DOHH2 (cell line): Measurements from ENCODE around the gene ADAR.

ENCODE experiments used
- H3F3A ChIP-seq: fragments of 200-600 bp; sonication (generic), shearing (Covaris generic); 2 replicates; pipeline ENCODE4 v1.6.0; 2016; ENCODE audit warnings: antibody characterized with exemption, mild to moderate bottlenecking; ENCODE audit not compliant: control insufficient read depth, insufficient read depth
- H3K27ac ChIP-seq: fragments of 200-600 bp; sonication (generic); 2 replicates; pipeline ENCODE4 v1.5.1; 2014; ENCODE audit warnings: low read depth, mild to moderate bottlenecking, low read length, moderate library complexity
- H3K27me3 ChIP-seq: fragments of 200-600 bp; sonication (generic); 2 replicates; pipeline ENCODE4 v1.6.1; 2014; ENCODE audit warnings: mild to moderate bottlenecking, low read length, mixed read lengths; ENCODE audit not compliant: control insufficient read depth
- H3K36me3 ChIP-seq: fragments of 200-600 bp; sonication (generic); 2 replicates; pipeline ENCODE4 v1.6.1; 2014; ENCODE audit warnings: mild to moderate bottlenecking, low read length, moderate library complexity, mixed read lengths; ENCODE audit not compliant: control insufficient read depth
- H3K4me1 ChIP-seq: fragments of 200-600 bp; sonication (generic); 2 replicates; pipeline ENCODE4 v1.6.1; 2014; ENCODE audit warnings: mild to moderate bottlenecking, low read length, mixed read lengths; ENCODE audit not compliant: control insufficient read depth
- H3K4me2 ChIP-seq: fragments of 200-600 bp; sonication (generic); 2 replicates; pipeline ENCODE4 v1.6.0; 2014; ENCODE audit warnings: mild to moderate bottlenecking, low read length, moderate library complexity
- H3K4me3 ChIP-seq: fragments of 200-600 bp; sonication (generic); 2 replicates; pipeline ENCODE4 v1.5.1; 2014; ENCODE audit warnings: mild to moderate bottlenecking, low read length, mixed read lengths
- H3K79me2 ChIP-seq: fragments of 200-600 bp; sonication (generic); 2 replicates; pipeline ENCODE4 v1.6.1; 2014; ENCODE audit warnings: mild to moderate bottlenecking, low read length, mixed read lengths; ENCODE audit not compliant: control insufficient read depth
- H3K9me2 ChIP-seq: fragments of 200-600 bp; sonication (generic); replicated peaks from 2 replicates; pipeline ENCODE4 v1.6.1; 2014; ENCODE audit warnings: mild to moderate bottlenecking, low read length, mixed read lengths; ENCODE audit not compliant: control insufficient read depth
- H3K9me3 ChIP-seq: fragments of 200-600 bp; sonication (generic); 2 replicates; pipeline ENCODE4 v1.6.1; 2014; ENCODE audit warnings: antibody characterized with exemption, low read length, mixed read lengths; ENCODE audit not compliant: control insufficient read depth, insufficient read depth
- H4K20me1 ChIP-seq: fragments of 200-600 bp; sonication (generic); 2 replicates; pipeline ENCODE4 v1.6.0; 2014; ENCODE audit warnings: low read depth, mild to moderate bottlenecking, antibody characterized with exemption, low read length, moderate library complexity; ENCODE audit not compliant: control insufficient read depth, insufficient read depth
- EZH2phosphoT487 ChIP-seq: fragments of 200-600 bp; sonication (generic); IDR thresholded peaks from 2 replicates; pipeline ENCODE4 v1.6.1; 2017; ENCODE audit warnings: borderline replicate concordance, mild to moderate bottlenecking, antibody characterized with exemption, low read length, moderate library complexity, mixed read lengths
- TF ChIP-seq, protein P1 (sequence below): fragments of 200-600 bp; sonication (generic); IDR thresholded peaks from one replicate; pipeline ENCODE4 v1.5.1; 2014; ENCODE audit warnings: antibody characterized with exemption, mild to moderate bottlenecking, low read depth, low read length; ENCODE audit not compliant: poor library complexity, severe bottlenecking

Gene ADAR

DNA sequence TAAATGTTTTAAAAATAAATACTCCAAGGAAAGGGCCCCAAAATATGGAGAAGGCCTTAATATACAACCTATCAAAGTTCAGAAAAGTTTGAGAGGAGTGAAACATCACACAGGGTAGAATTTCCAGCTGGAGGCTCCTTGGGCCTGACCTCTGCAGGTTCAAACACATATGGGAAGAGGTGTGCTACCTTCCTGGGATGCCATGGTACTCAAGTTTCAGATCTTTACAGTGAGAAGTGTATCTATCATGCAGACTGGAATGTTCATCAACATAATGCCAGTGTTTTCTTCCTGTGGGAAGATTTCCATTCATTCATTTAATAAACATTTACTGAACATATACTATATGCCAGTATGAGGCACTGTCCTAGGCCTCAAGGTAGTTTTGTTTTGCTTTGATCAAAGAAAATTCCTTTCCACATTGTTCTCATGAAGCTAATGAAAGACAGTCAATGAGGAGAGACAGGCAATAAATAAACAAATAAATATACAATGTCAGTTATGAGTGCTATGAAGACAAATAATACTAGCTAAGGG lies 14.6 kb upstream of the ADAR start:
- H4K20me1 ChIP-seq: peaks cover 15% of the 10 kb centered on the region
- no peaks in the 10 kb centered on the region for H3K9me2 ChIP-seq
- no peaks in the 10 kb centered on the region for H3K27me3 ChIP-seq
- H3K36me3 ChIP-seq: peaks cover 58% of the 10 kb centered on the region
- H3K79me2 ChIP-seq: peaks cover 96% of the 10 kb centered on the region
- TF ChIP-seq, protein P1, sequence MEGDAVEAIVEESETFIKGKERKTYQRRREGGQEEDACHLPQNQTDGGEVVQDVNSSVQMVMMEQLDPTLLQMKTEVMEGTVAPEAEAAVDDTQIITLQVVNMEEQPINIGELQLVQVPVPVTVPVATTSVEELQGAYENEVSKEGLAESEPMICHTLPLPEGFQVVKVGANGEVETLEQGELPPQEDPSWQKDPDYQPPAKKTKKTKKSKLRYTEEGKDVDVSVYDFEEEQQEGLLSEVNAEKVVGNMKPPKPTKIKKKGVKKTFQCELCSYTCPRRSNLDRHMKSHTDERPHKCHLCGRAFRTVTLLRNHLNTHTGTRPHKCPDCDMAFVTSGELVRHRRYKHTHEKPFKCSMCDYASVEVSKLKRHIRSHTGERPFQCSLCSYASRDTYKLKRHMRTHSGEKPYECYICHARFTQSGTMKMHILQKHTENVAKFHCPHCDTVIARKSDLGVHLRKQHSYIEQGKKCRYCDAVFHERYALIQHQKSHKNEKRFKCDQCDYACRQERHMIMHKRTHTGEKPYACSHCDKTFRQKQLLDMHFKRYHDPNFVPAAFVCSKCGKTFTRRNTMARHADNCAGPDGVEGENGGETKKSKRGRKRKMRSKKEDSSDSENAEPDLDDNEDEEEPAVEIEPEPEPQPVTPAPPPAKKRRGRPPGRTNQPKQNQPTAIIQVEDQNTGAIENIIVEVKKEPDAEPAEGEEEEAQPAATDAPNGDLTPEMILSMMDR: no peak
- no peak for TF ChIP-seq EZH2phosphoT487
- H3K4me3 ChIP-seq: no peak overlapping the region
- no peak overlapping the region for H3K27ac ChIP-seq
- H3K4me2 ChIP-seq: no peak overlapping the region
- H3F3A ChIP-seq: 0 out of 2 replicates have a peak, but pooled peaks cover 2% of the 10 kb centered on the region
- H3K9me3 ChIP-seq: no peaks in the 10 kb centered on the region
- H3K4me1 ChIP-seq: peaks cover 49% of the 10 kb centered on the region

DNA sequence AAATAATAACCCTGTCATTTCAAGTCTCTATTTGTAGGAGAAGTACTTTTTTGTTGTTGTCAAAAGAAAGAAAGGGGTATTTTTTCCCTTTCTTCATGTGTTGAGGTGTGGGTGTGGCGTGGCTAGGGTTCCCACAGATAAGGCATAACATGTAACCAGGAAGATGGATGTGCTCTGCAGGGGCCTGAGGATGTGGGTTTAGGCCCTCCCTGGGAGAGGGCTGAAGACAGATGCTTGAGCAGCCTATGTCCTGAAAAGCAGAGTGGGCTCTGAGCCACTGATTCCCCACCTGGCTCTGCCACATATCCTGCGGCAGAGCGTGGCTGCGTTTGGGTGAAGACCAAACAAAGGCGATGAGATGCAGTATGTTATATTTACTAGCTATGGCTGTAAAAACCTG lies 13.9 kb upstream of the ADAR start:
- Histone ChIP-seq H3F3A (0 out of 2 replicates have a peak, but pooled peaks cover 2% of the 10 kb centered on the region), H3K9me2 (no peaks in the 10 kb centered on the region), H3K4me3 (no peak overlapping the region), H3K9me3 (no peaks in the 10 kb centered on the region), H3K36me3 (peaks cover 51% of the 10 kb centered on the region), H3K27ac (no peak overlapping the region), H3K4me2 (no peak overlapping the region), H3K79me2 (peaks cover 96% of the 10 kb centered on the region), H4K20me1 (peaks cover 15% of the 10 kb centered on the region), H3K4me1 (peaks cover 48% of the 10 kb centered on the region), H3K27me3 (no peaks in the 10 kb centered on the region)
- TF ChIP-seq, protein P1: no peak
- no peak for TF ChIP-seq EZH2phosphoT487

DNA sequence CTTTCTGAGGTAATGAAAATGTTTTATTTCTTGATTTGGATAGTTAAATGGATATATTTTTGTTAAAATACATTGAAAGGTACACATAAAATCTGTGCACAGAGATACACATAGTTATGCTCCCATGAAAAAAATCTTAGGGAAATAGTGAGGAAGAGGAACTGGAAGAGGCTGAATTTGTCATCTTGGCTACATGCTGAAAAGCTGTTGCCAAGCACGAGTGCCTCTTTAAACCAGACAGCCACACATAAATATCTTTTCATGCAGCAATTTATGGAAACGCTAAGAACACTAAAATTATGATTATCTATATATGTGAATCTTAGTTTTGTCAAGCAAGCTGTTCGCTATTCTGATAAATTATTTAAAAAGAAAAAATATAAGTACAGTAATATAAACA lies 12.8 kb upstream of the ADAR start:
- Histone ChIP-seq H3K4me3 (no peak overlapping the region), H3K4me2 (no peak overlapping the region), H3K4me1 (peaks cover 40% of the 10 kb centered on the region), H3K9me2 (no peaks in the 10 kb centered on the region), H4K20me1 (peaks cover 12% of the 10 kb centered on the region), H3K9me3 (no peaks in the 10 kb centered on the region), H3K36me3 (peaks cover 51% of the 10 kb centered on the region), H3K27me3 (no peaks in the 10 kb centered on the region), H3F3A (0 out of 2 replicates have a peak, but pooled peaks cover 2% of the 10 kb centered on the region), H3K27ac (no peak overlapping the region), H3K79me2 (peaks cover 96% of the 10 kb centered on the region)
- TF ChIP-seq, protein P1: no peak
- no peak for TF ChIP-seq EZH2phosphoT487
